ENCODE data around the gene CTU2. TPM values are rescaled to one million over a fixed set of nuclear protein-coding genes. Genes with fewer than 3 reads are reported as not detected.

Gene CTU2
- total and polyA plus RNA-seq, 2 of the 4 experiments (the other 2 are of a cell fraction): 12.9 to 18.4 TPM

GRCh38 chr16:88712362-88712979 lies 6.2 kb downstream of the CTU2 start:
- no peak overlapping the region for H4K8ac ChIP-seq (ENCODE audit: low read depth in 2 of 2, low read length in 2 of 2)
- no peak overlapping the region for H2BK5ac ChIP-seq (ENCODE audit: low read depth, low read length, poor library complexity, severe bottlenecking)
- no peak overlapping the region for H3K4ac ChIP-seq (ENCODE audit: low read depth, low read length)
- H4K20me1 ChIP-seq (ENCODE audit: insufficient read depth, low read length): peaks cover 43% of the 10 kb centered on the region
- H2BK15ac ChIP-seq (ENCODE audit: low read depth, low read length): no peak overlapping the region
- H2BK20ac ChIP-seq (ENCODE audit: low read depth, low read length): no peak overlapping the region
- no peak overlapping the region for H2AK5ac ChIP-seq (ENCODE audit: low read depth, low read length)
- H2AFZ ChIP-seq (replicated peaks; ENCODE audit: low read length, poor library complexity): no peak overlapping the region
- in situ Hi-C loops (cut with MboI; ENCODE audit: low sequenced_read_pairs) (no loop called here), intact Hi-C loops (cut with micrococcal nuclease) (no loop called here), dilution Hi-C loops (cut with HindIII; ENCODE audit: low sequenced_read_pairs, unreplicated experiment) (no loop called here)
- H4K91ac ChIP-seq (ENCODE audit: insufficient read depth, low read depth, low read length): no peak overlapping the region
- H2AK9ac ChIP-seq (replicated peaks; ENCODE audit: low read depth, low read length, poor library complexity): no peak overlapping the region
- H3K36me3 ChIP-seq (ENCODE audit: control insufficient read depth, insufficient read depth, low read length): peaks cover 43% of the 10 kb centered on the region
- H3K4me2 ChIP-seq (ENCODE audit: low read depth, low read length): no peak overlapping the region
- no peak overlapping the region for H3K4me3 ChIP-seq (ENCODE audit: insufficient read depth, low read depth, low read length)
- H3K27ac ChIP-seq (ENCODE audit: insufficient read depth, low read length): no peak overlapping the region
- no peaks in the 10 kb centered on the region for H3K27me3 ChIP-seq (ENCODE audit: control insufficient read depth, insufficient read depth, low read length)
- no peak for ATAC-seq (ENCODE audit: low read depth)
- CTCF ChIA-PET: no interaction called here
- H2BK120ac ChIP-seq (ENCODE audit: low read depth, low read length): no peak overlapping the region
- H3K9me1 ChIP-seq (ENCODE audit: insufficient read depth, low read length): no peaks in the 10 kb centered on the region
- H3K23ac ChIP-seq (ENCODE audit: low read depth, low read length): no peak overlapping the region
- no peak overlapping the region for H4K5ac ChIP-seq (ENCODE audit: low read depth, low read length)
- TF ChIP-seq FOS (IDR thresholded peaks at IDR 0.05; ENCODE audit: low read depth, low read length): no peak
- no peak for TF ChIP-seq SMC3 (IDR thresholded peaks at IDR 0.05; ENCODE audit: low read depth, low read length)
- no peak for TF ChIP-seq BHLHE40 (IDR thresholded peaks at IDR 0.05; ENCODE audit: low read depth, low read length)
- TF ChIP-seq MXI1 (IDR thresholded peaks at IDR 0.05; ENCODE audit: borderline replicate concordance, low read depth, low read length): no peak
- TF ChIP-seq RCOR1 (IDR thresholded peaks at IDR 0.05; ENCODE audit: insufficient replicate concordance, low read length): no peak
- TF ChIP-seq MAFK (IDR thresholded peaks at IDR 0.05; ENCODE audit: low read depth, low read length): no peak
- no peak for TF ChIP-seq POLR2A (IDR thresholded peaks at IDR 0.05; ENCODE audit: low read depth, low read length)
- TF ChIP-seq, protein P1, sequence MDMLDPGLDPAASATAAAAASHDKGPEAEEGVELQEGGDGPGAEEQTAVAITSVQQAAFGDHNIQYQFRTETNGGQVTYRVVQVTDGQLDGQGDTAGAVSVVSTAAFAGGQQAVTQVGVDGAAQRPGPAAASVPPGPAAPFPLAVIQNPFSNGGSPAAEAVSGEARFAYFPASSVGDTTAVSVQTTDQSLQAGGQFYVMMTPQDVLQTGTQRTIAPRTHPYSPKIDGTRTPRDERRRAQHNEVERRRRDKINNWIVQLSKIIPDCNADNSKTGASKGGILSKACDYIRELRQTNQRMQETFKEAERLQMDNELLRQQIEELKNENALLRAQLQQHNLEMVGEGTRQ (IDR thresholded peaks at IDR 0.05; ENCODE audit: low read depth, low read length): no peak
- TF ChIP-seq, protein P2, sequence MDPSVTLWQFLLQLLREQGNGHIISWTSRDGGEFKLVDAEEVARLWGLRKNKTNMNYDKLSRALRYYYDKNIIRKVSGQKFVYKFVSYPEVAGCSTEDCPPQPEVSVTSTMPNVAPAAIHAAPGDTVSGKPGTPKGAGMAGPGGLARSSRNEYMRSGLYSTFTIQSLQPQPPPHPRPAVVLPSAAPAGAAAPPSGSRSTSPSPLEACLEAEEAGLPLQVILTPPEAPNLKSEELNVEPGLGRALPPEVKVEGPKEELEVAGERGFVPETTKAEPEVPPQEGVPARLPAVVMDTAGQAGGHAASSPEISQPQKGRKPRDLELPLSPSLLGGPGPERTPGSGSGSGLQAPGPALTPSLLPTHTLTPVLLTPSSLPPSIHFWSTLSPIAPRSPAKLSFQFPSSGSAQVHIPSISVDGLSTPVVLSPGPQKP (IDR thresholded peaks at IDR 0.05; ENCODE audit: borderline replicate concordance, low read depth, low read length): no peak
- no peak overlapping the region for H3K56ac ChIP-seq (ENCODE audit: extremely low read depth, insufficient read depth, low read length)
- H3K9ac ChIP-seq (ENCODE audit: low read depth, low read length): no peak overlapping the region
- no peaks in the 10 kb centered on the region for H3K9me3 ChIP-seq (ENCODE audit: control insufficient read depth, insufficient read depth, low read length)
- POLR2A ChIA-PET (ENCODE audit: unreplicated experiment): no interaction called here
- no peak overlapping the region for H3K18ac ChIP-seq (ENCODE audit: low read depth, low read length)
- WGBS, 2 experiments (ENCODE audit: extremely low coverage in 2 of 2, insufficient read length in 1 of 2): 67% methylated on average over 8 of the region's 25 CpGs; no CpG with 5 or more reads in 1 of the 2 experiments
- no peaks in the 10 kb centered on the region for H3K4me1 ChIP-seq (ENCODE audit: control insufficient read depth, insufficient read depth, low read length)
- peaks cover 7 to 46% of the 10 kb centered on the region in 2 experiments; a peak in 3 of 4 replicates for H3K79me1 ChIP-seq (ENCODE audit: low read depth in 1 of 2, low read length in 2 of 2)
- DNase-seq: no peak
- BruUV-seq (replicated peaks): no TSS peak
- no peak overlapping the region for H3K14ac ChIP-seq (replicated peaks; ENCODE audit: low read depth, low read length)

Data from IMR-90 (cell line).